Neural progenitor cell (in vitro differentiated cells): ENCODE measurements around the gene CEP89. TPM values are rescaled to one million over a fixed set of nuclear protein-coding genes. Genes with fewer than 3 reads are reported as not detected.
"Not testable (repeated sequence)": the region's sequence is repeated elsewhere in the genome, so short reads cannot be mapped to it uniquely, and the experiment has no call there.

Experiments
- DNase-seq: peaks from one replicate; pipeline ENCODE4 v3.0.0-alpha.2; 2016; ENCODE audit warnings: low spot score
- H2AFZ ChIP-seq: fragments of 200-600 bp; sonication (generic); replicated peaks from 2 replicates; pipeline ENCODE4 v1.6.1; 2016; ENCODE audit warnings: antibody characterized with exemption
- H3F3A ChIP-seq: fragments of 200-600 bp; sonication (generic); 2 replicates; pipeline ENCODE4 v1.6.1; 2016; ENCODE audit warnings: antibody characterized with exemption, low read depth
- H3K27ac ChIP-seq: fragments of 200-600 bp; sonication (generic); 2 replicates; pipeline ENCODE4 v1.5.1; 2016; ENCODE audit warnings: mild to moderate bottlenecking
- H3K27me3 ChIP-seq: fragments of 200-600 bp; sonication (generic); 2 replicates; pipeline ENCODE4 v1.6.1; 2016; ENCODE audit warnings: mild to moderate bottlenecking, moderate library complexity
- H3K36me3 ChIP-seq: fragments of 200-600 bp; sonication (generic); 2 replicates; pipeline ENCODE4 v1.5.1; 2016
- H3K4me1 ChIP-seq: fragments of 200-600 bp; sonication (generic); 2 replicates; pipeline ENCODE4 v1.6.1; 2016; ENCODE audit warnings: mixed run types
- H3K4me2 ChIP-seq: fragments of 200-600 bp; sonication (generic); 2 replicates; pipeline ENCODE4 v1.6.1; 2016
- H3K4me3 ChIP-seq: fragments of 200-600 bp; sonication (generic); 2 replicates; pipeline ENCODE4 v1.5.1; 2016
- H3K79me2 ChIP-seq: fragments of 200-600 bp; sonication (generic); 2 replicates; pipeline ENCODE4 v1.6.1; 2016; ENCODE audit warnings: low read depth
- H3K9ac ChIP-seq: fragments of 200-600 bp; sonication (generic); 2 replicates; pipeline ENCODE4 v1.6.1; 2016
- H3K9me3 ChIP-seq: fragments of 200-600 bp; sonication (generic); 2 replicates; pipeline ENCODE4 v1.5.1; 2016; ENCODE audit warnings: low read depth
- H4K20me1 ChIP-seq: fragments of 200-600 bp; sonication (generic); 2 replicates; pipeline ENCODE4 v1.6.1; 2016; ENCODE audit warnings: low read depth
- H3K27ac Mint-ChIP-seq: 3 replicates; pipeline ENCODE4 v1.8.0; 2021; ENCODE audit warnings: mixed read lengths
- H3K27me3 Mint-ChIP-seq: 2 replicates; pipeline ENCODE4 v1.8.0; 2022; ENCODE audit warnings: low read depth, mild to moderate bottlenecking, inconsistent platforms, moderate library complexity, mixed read lengths; ENCODE audit not compliant: insufficient read depth
- H3K36me3 Mint-ChIP-seq: 3 replicates; pipeline ENCODE4 v1.8.0; 2021; ENCODE audit warnings: mixed read lengths
- H3K4me1 Mint-ChIP-seq: 3 replicates; pipeline ENCODE4 v1.8.0; 2021; ENCODE audit warnings: mixed read lengths
- H3K4me3 Mint-ChIP-seq: 3 replicates; pipeline ENCODE4 v1.8.0; 2021; ENCODE audit warnings: mild to moderate bottlenecking, moderate library complexity, mixed read lengths
- H3K9me3 Mint-ChIP-seq: 3 replicates; pipeline ENCODE4 v1.8.0; 2020; ENCODE audit warnings: mixed read lengths
- EZH2 ChIP-seq: fragments of 200-600 bp; sonication (generic); IDR thresholded peaks from 2 replicates; pipeline ENCODE4 v1.6.1; 2017; ENCODE audit warnings: antibody characterized with exemption, mild to moderate bottlenecking, moderate library complexity
- EZH2phosphoT487 ChIP-seq: fragments of 200-600 bp; sonication (generic); IDR thresholded peaks from 2 replicates; pipeline ENCODE4 v1.6.1; 2017; ENCODE audit warnings: antibody characterized with exemption
- total RNA-seq: library from RNA; depleted of rRNA; stranded (reverse); fragments of >200 nt; gene quantifications from 2 replicates; pipeline ENCODE4 v1.2.3, GENCODE V29; 2015; ENCODE audit warnings: low replicate concordance
- TF ChIP-seq, protein P1 (sequence below): fragments of 200-600 bp; sonication (generic); IDR thresholded peaks from 2 replicates; pipeline ENCODE4 v1.5.1; 2017; ENCODE audit warnings: antibody characterized with exemption, mild to moderate bottlenecking

Gene CEP89
- total RNA-seq, 1 donor from 2014 or later: 26.1 TPM

DNA sequence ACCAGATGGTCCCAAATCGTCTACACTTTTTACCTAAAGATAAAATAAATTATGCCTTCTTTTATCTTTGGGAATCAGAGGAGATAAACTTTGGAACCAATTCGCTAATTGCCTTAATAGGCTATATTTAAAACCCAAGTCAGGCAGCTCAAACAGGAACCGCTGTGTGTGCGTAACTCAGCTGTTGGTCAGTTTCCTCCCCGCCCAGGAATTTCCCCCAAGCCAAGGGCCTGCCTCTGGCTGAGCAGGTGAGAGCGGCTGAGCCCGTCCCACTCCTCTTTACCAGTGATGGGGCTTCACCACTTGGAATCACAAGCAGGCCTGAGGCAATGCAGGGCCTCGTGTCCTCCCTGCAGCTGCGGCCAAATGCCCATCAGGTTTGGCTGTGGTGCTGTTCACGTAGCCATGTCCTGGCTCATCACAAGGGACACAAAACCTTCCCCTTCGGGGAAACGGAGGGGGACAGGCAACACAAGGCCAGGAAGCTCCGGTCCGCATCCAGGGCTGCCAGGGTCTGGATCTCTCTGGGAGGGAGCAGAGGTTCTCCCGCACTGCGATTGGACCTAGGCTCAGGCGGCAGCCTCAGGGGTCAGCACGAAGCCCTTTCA lies 101.7 kb downstream of the CEP89 start:
- DNase-seq: peak; percentile 34
- Histone ChIP-seq H3K27me3 (no peaks in the 10 kb centered on the region), H4K20me1 (no peaks in the 10 kb centered on the region), H3K4me3 (no peak overlapping the region), H3K9me3 (no peaks in the 10 kb centered on the region), H2AFZ (peak overlapping the region; percentile 31), H3K4me2 (no peak overlapping the region), H3K4me1 (no peaks in the 10 kb centered on the region), H3K9ac (no peak overlapping the region), H3F3A (no peaks in the 10 kb centered on the region), H3K36me3 (no peaks in the 10 kb centered on the region), H3K79me2 (no peaks in the 10 kb centered on the region), H3K27ac (no peak overlapping the region)
- TF ChIP-seq EZH2 (no peak), EZH2phosphoT487 (no peak)
- TF ChIP-seq, protein P1, sequence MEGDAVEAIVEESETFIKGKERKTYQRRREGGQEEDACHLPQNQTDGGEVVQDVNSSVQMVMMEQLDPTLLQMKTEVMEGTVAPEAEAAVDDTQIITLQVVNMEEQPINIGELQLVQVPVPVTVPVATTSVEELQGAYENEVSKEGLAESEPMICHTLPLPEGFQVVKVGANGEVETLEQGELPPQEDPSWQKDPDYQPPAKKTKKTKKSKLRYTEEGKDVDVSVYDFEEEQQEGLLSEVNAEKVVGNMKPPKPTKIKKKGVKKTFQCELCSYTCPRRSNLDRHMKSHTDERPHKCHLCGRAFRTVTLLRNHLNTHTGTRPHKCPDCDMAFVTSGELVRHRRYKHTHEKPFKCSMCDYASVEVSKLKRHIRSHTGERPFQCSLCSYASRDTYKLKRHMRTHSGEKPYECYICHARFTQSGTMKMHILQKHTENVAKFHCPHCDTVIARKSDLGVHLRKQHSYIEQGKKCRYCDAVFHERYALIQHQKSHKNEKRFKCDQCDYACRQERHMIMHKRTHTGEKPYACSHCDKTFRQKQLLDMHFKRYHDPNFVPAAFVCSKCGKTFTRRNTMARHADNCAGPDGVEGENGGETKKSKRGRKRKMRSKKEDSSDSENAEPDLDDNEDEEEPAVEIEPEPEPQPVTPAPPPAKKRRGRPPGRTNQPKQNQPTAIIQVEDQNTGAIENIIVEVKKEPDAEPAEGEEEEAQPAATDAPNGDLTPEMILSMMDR: no peak
- H3K4me1 Mint-ChIP-seq: no peaks in the 10 kb centered on the region
- no peak overlapping the region for H3K4me3 Mint-ChIP-seq
- no peaks in the 10 kb centered on the region for H3K27me3 Mint-ChIP-seq
- no peak overlapping the region for H3K27ac Mint-ChIP-seq
- no peaks in the 10 kb centered on the region for H3K36me3 Mint-ChIP-seq
- H3K9me3 Mint-ChIP-seq: no peaks in the 10 kb centered on the region

DNA sequence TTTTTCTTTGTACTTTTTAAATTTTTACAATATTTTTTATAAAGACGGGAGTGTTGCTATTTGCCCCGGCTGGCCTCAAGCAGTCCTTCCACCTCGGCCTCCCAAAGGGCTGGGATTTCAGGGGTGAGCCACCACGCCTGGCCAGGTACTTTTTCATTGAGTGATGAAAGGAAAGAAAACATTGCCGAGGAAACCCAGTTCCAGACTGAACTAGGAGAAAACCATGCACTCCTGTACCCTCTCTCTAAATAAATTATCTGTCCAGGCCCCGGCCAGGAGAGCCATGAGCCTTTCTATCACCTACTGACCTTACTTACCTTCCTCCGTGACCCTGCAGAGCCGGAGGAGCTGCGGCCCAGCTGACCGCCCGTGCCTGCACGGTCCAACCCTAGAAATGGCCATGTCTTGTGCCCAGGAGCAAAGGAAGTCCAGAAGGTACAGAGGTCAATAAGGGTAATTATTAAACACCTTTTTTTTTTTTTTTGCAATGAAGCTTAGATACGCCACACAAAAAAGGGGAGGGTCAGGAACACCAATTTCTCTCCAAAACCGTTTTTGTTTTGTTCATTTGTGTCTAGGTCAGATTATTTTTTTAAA lies 102.3 kb downstream of the CEP89 start, which contains the start of gene SLC7A9:
Gene SLC7A9 (minus strand): TSS at position 399 of the 597 bp plus-strand sequence. CDS start 1,233 bp downstream, outside the sequence.
- Mint-ChIP-seq H3K27me3 (no peaks in the 10 kb centered on the region), H3K4me1 (no peaks in the 10 kb centered on the region), H3K9me3 (no peaks in the 10 kb centered on the region), H3K4me3 (no peak within 1 kb of the TSS), H3K27ac (no peak within 1 kb of the TSS), H3K36me3 (no peaks in the 10 kb centered on the region)
- Histone ChIP-seq H3K36me3 (no peaks in the 10 kb centered on the region), H3K4me3 (no peak within 1 kb of the TSS), H3K4me2 (no peak within 1 kb of the TSS), H4K20me1 (no peaks in the 10 kb centered on the region), H3K4me1 (no peaks in the 10 kb centered on the region), H2AFZ (peak within 1 kb of the TSS; percentile 31), H3K9ac (no peak within 1 kb of the TSS), H3F3A (no peaks in the 10 kb centered on the region), H3K27me3 (no peaks in the 10 kb centered on the region), H3K9me3 (no peaks in the 10 kb centered on the region), H3K27ac (no peak within 1 kb of the TSS), H3K79me2 (no peaks in the 10 kb centered on the region)
- TF ChIP-seq EZH2 (no peak), EZH2phosphoT487 (no peak)
- TF ChIP-seq, protein P1: no peak
- no peak for DNase-seq

DNA sequence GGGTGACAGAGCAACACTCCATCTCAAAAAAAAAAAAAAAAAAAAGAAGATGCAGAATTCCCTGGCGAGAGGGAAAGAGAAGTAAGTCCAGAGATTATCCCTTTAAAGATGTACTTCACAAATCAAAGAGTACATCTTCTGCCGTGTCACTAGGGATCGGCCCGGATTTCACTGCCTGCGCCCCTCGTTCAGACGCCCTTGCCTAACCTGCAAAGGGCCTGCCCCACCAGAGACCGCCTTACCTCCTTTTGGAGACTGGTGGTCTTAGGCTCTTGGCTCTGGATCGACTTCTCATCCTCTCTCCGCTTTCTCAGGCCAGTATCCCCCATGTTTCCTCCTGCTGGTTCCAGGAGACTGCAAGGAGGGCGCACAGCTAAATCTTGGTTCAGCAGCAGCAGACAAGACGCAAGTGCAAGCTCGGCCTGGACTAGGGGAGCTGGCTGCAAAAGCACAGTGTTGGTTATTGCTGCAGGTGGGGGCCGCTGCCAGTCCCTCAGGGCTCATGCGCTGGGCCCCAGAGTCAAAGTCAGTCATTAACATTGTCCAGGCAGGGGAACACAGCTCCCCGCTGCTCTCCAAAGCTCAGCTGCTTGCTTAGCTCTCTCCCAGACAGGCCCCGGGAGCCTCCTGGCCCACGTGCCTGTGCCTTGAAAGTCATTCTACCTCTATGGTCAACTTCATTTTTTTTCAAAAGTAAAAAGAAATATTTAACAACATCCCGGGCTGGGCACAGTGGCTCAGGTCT lies 103.4 kb downstream of the CEP89 start:
- no peaks in the 10 kb centered on the region for H3K9me3 Mint-ChIP-seq
- Histone ChIP-seq H3K4me3 (no peak overlapping the region), H3K9ac (no peak overlapping the region), H2AFZ (no peak overlapping the region), H3F3A (no peaks in the 10 kb centered on the region), H3K36me3 (no peaks in the 10 kb centered on the region), H3K79me2 (no peaks in the 10 kb centered on the region), H3K4me1 (no peaks in the 10 kb centered on the region), H3K27me3 (no peaks in the 10 kb centered on the region), H3K27ac (no peak overlapping the region), H3K9me3 (no peaks in the 10 kb centered on the region), H3K4me2 (no peak overlapping the region), H4K20me1 (no peaks in the 10 kb centered on the region)
- DNase-seq: no peak
- no peak overlapping the region for H3K27ac Mint-ChIP-seq
- TF ChIP-seq, protein P1: no peak
- no peaks in the 10 kb centered on the region for H3K36me3 Mint-ChIP-seq
- H3K27me3 Mint-ChIP-seq: no peaks in the 10 kb centered on the region
- H3K4me3 Mint-ChIP-seq: no peak overlapping the region
- H3K4me1 Mint-ChIP-seq: no peaks in the 10 kb centered on the region

DNA sequence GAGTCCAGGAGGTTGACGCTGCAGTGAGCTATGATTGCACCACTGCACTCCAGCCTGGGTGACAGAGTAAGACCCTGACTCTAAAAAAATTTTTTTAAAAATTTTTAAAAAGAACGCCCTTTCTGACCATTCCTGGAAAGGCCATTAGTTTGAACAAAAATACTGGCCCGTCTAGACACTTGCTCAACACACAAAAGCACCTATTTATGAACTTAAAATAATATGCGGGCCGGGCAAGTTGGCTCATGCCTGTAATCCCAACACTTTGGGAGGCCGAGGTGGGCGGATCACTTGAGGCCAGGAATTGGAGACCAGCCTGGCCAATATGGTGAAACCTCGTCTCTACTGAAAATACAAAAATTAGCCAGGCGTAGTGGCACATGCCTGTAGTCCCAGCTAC lies 104.3 kb downstream of the CEP89 start:
- not testable (repeated sequence) for H3K9me3 Mint-ChIP-seq, H3K36me3 Mint-ChIP-seq, H3K4me3 Mint-ChIP-seq, H3K9ac ChIP-seq, H3K27ac ChIP-seq, H3K27ac Mint-ChIP-seq, H4K20me1 ChIP-seq, H3K79me2 ChIP-seq, H3K4me3 ChIP-seq, H3K27me3 ChIP-seq, H3K4me1 Mint-ChIP-seq, H2AFZ ChIP-seq, H3K4me2 ChIP-seq, H3K4me1 ChIP-seq, H3K27me3 Mint-ChIP-seq, H3K9me3 ChIP-seq, DNase-seq, H3F3A ChIP-seq, H3K36me3 ChIP-seq
